ENCODE measurements around the gene SMAD6.

Gene SMAD6

DNA sequence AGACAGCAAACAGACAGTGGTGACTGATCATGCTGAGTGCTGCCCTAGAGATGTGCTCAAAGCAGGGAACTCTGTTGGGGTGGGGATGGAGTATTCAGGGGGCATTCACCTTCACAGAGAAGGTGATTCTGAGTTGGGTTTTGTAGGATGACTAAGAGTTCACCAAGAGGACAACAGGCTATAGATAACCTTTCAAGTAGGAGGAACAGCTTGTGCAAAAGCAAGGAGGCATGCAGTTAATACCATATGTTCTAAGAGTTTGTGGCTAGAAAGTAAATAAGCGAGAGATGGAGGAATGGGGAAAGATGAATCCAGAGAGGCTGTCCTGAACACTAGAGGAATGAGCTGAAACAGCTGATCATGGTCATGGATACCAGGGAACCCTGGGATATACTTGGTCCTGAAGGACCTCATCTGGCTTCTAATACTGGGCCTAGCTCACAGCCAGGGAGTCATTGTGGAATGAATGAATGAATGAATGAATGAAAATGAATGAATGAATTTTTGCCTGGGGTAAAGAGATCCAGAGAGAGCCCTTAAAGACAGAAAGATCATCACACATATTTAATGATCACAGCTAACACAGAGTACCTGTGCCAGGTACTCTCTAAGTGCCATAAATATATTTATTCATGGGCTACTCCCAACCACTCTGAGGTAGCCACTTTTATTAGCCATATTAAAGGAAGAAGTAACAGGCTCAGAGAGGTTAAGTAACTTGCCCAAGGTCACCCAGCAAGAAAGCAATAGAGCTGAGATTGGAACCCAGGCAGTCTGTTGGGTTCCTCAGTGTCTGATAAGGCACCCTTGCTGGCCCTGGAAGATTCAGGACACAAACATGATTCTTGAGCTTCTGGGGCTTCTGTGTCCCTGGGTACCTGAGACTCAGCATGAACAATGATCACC lies 22.0 kb downstream of the SMAD6 start:
- Mint-ChIP-seq H3K27ac (no peak overlapping the region), H3K36me3 (ENCODE audit: low read depth) (no peaks in the 10 kb centered on the region), H3K27me3 (no peaks in the 10 kb centered on the region), H3K4me3 (no peak overlapping the region), H3K4me1 (ENCODE audit: low read depth) (peaks cover 25% of the 10 kb centered on the region), H3K9me3 (no peaks in the 10 kb centered on the region)
- intact Hi-C loops (cut with micrococcal nuclease): no loop called here

DNA sequence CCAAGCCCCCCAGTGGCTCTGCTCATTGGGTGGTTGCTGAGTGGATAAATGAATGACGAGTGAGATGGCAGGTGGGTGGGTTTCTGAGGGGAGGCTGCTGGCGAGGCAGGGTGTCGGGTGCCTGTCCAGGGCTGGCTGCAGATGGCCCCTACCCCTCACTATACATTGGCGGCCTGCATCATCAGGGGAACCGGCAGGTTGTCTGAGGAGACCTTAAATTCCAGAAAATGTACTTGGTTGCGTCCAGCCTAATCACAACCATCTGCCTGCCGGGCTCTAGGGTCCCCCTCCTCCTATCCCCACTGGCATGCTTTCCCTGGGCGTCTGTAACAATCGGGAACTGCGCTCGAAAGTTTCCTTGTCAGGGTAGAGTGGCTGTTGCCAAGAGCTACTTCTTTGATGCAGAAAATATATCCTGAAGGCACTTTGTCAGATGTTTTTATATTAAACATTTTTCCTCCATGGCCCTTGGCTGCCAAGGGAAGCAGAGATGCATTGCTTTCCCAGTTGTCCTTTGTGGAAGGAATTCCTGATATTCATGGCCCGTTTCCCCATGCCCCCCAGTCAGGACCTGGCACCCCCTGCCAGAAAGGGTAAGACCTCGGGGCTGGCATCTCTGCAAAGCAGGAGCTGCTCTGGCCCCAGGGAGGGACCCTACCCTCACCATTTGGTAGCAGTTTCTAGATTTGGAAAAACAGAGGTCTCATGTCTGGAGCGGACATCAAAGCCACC lies 22.9 kb downstream of the SMAD6 start:
- Mint-ChIP-seq H3K27me3 (no peaks in the 10 kb centered on the region), H3K4me3 (no peak overlapping the region), H3K4me1 (ENCODE audit: low read depth) (peaks cover 20% of the 10 kb centered on the region), H3K36me3 (ENCODE audit: low read depth) (no peaks in the 10 kb centered on the region), H3K9me3 (no peaks in the 10 kb centered on the region), H3K27ac (no peak overlapping the region)
- intact Hi-C loops (cut with micrococcal nuclease): no loop called here

DNA sequence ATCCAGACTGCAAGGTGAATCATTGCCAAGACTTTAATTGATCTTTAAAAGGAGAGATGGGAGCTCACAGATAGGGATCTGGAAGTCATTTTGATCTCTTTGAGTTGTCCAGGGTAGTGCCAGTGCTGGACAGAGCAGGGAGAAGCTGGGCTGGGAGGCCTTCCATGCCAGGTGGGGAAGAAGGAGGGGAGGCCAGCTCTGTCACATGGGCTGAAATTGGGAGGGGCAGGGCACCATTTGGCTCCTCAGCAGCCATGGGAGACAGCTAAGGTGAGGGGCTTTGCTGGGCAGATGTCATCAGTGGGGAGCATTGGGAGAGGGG lies 23.4 kb downstream of the SMAD6 start:
- Mint-ChIP-seq H3K4me3 (no peak overlapping the region), H3K27ac (no peak overlapping the region), H3K36me3 (ENCODE audit: low read depth) (no peaks in the 10 kb centered on the region), H3K4me1 (ENCODE audit: low read depth) (peaks cover 17% of the 10 kb centered on the region), H3K9me3 (no peaks in the 10 kb centered on the region), H3K27me3 (no peaks in the 10 kb centered on the region)
- intact Hi-C loops (cut with micrococcal nuclease): no loop called here

DNA sequence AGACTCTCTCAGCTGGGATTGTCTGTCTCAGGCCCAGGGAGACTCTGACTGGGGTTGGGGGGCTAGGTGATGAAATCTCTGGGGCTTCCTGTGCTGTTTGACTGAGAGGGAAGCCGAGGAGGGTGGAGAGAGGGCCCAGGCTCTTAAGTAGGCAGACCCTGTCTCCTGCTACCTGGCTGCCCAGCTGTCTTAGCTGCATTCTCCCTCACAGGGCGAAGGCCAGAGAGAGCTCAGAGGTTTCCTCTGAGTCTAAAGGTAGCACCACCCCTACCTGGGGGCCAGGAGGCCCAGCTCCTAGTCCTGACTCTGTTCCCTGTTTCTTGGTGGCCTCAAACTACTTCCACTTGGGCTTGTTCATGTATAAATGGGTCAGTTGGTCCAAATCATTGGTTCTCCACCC lies 24.4 kb downstream of the SMAD6 start:
- intact Hi-C loops (cut with micrococcal nuclease): no loop called here
- H3K9me3 Mint-ChIP-seq: no peaks in the 10 kb centered on the region
- no peaks in the 10 kb centered on the region for H3K36me3 Mint-ChIP-seq (ENCODE audit: low read depth)
- H3K27me3 Mint-ChIP-seq: no peaks in the 10 kb centered on the region
- no peak overlapping the region for H3K4me3 Mint-ChIP-seq
- no peak overlapping the region for H3K27ac Mint-ChIP-seq
- peaks cover 13% of the 10 kb centered on the region for H3K4me1 Mint-ChIP-seq (ENCODE audit: low read depth)

DNA sequence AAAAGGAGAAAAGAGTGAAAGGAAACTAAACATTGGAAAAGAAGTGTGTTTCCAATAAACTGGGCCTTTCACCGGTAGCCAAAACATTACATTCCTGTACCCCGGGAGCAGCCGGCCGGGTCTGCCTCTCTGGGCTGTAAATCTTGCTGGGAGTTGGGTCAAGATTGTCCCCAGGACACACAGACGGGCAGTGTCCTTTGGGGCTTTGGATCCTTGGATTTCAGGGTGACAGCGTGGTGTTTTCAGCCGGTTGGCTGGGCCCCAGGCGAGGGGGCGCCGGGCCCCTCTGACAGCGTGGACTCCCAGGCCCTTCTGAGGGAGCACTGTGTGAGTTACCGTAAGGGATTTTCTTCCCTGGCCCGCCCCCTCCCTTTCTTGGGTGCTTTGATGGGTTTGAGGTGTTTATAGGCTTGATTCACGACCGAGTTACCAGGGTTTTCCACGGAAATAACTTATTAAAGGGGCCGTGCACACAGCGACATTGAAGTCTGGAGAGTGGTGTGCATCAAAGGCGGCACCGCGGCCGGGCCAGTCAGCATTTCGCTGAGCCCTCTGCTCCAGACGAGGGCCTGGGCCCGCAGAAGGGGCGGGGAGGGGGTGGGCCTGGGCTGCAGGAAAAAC lies 27.4 kb downstream of the SMAD6 start:
- Mint-ChIP-seq H3K9me3 (no peaks in the 10 kb centered on the region), H3K27ac (no peak overlapping the region), H3K4me1 (ENCODE audit: low read depth) (peaks cover 8% of the 10 kb centered on the region), H3K36me3 (ENCODE audit: low read depth) (no peaks in the 10 kb centered on the region), H3K4me3 (no peak overlapping the region), H3K27me3 (no peaks in the 10 kb centered on the region)
- intact Hi-C loops (cut with micrococcal nuclease): no loop called here

DNA sequence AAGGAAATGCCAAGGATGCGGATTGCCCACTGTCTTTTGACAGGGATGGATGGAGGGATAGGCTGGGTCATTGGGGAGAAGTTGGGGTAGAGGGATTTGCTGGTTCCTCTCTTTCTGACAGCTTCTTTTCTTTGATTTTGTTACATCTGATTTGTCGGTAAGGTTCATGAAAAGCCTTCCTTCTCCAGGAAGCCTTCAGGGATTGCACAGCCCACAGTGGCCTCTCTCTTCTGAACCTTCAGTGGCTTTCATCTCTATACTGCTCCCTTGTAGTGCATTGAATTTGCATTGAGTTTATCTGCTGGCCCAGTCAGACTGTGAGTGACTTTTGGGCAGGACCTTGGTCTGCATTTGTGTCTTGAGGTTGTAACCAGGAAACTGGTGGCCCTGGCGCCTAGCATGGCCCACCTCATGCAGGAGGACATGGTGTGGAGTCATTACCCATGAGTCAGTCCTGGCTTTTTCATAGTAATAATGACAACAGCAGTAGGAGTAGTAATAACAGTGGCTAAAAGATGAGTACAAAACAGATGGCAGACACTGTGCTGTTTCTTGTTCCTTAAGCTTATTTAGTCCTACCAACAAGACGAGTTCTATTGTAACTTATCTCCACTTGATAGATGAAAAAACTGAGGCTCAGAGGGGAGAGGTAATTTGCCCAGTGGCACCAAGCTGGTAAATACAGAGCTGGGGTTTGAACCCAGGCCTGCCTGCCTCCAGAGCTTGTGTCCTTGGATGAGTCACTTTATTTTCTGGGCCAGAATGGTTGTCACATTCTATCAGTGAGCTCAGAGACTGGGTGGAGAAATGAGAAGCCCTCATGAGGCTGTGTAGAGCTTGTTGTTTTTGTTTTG lies 28.4 kb downstream of the SMAD6 start:
- intact Hi-C loops (cut with micrococcal nuclease): no loop called here
- H3K4me1 Mint-ChIP-seq (ENCODE audit: low read depth): peaks cover 8% of the 10 kb centered on the region
- no peak overlapping the region for H3K4me3 Mint-ChIP-seq
- no peaks in the 10 kb centered on the region for H3K27me3 Mint-ChIP-seq
- H3K27ac Mint-ChIP-seq: no peak overlapping the region
- H3K36me3 Mint-ChIP-seq (ENCODE audit: low read depth): no peaks in the 10 kb centered on the region
- no peaks in the 10 kb centered on the region for H3K9me3 Mint-ChIP-seq

DNA sequence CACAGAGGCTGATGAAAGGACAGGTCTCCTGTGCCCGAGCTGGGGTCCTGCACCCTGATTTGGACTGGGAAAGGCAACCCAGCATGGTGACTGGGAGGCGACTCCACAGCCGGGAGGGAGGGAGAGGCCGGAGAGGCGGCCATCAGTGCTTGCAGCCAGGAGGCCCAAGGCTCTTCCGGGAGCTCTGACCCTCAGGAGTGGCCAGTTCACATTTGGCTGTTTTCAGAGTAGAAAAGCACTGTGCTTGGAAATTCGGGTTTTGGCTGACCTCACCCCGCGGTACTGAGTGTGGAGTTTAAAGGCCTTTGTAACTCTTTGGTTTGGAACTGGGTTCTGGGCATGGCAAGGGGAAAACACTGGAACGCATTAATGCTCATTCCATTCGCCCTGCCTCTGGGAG lies 31.9 kb downstream of the SMAD6 start:
- no peaks in the 10 kb centered on the region for H3K9me3 Mint-ChIP-seq
- H3K27me3 Mint-ChIP-seq: no peaks in the 10 kb centered on the region
- no peaks in the 10 kb centered on the region for H3K36me3 Mint-ChIP-seq (ENCODE audit: low read depth)
- H3K4me3 Mint-ChIP-seq: no peak overlapping the region
- H3K4me1 Mint-ChIP-seq (ENCODE audit: low read depth): peaks cover 18% of the 10 kb centered on the region
- H3K27ac Mint-ChIP-seq: no peak overlapping the region
- intact Hi-C loops (cut with micrococcal nuclease): no loop called here

DNA sequence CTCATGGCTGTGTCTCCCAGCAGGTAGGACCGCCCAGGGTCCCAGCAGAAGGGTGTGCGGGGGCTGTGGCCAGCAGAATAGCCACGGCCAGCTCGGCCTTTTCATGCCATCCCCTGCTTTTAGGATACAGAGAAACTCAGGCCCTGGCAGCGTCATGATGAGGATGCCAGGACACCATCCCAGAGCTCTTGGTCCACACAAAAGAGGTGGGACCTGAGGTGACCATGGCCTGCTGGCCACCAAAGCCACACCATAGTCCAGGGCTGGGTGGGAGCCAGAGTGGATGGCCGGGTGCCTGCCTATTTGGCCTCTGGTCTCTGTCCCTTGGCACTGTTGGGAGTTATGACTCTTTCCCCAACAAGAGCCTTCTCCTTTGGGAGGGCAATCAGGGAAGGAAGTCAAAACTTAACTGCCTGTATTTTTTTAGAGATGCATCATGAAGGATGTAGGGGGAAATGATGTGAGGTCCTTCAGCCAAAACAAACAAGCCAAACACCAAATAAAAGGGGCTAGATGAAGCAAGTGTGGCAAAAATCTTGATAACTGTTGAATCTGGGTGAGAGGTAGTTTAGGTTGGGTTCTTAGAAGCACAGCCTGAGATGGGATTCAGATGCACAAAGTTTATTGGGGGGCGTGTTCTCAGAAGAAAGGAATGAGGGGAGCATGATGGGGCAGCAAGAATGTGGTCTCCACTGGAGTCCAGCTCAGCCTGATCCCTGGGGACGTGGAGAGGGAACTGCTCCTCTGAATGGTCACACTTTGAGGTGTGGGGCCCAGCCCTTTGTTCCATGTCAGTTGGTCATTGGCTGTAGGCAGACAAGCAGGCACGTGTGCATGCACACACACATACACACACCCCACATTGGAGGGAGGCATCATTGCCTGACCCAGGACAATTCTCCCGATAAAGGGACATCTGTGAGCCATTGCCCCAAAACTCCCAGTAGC lies 33.2 kb downstream of the SMAD6 start:
- Mint-ChIP-seq H3K4me1 (ENCODE audit: low read depth) (peaks cover 18% of the 10 kb centered on the region), H3K27ac (no peak overlapping the region), H3K27me3 (no peaks in the 10 kb centered on the region)

DNA sequence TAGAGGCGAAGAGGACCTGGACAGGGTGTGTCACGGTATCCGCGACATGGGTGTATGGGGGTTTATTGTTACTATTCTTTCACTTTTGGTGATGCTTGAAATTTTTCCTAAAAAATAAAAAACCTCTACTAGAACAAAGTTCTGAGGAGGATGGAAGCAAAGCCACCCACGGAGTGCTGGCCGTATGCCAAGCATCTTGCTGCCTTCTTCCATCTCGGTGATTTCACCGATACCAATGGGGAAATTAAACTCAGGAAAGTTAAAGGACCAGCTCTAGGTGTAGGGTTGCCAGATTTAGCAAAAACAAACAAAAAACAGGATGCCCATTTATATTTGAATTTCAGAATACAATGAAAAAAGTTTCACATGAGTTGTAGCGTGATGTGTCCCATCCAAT lies 33.9 kb downstream of the SMAD6 start:
- Mint-ChIP-seq H3K4me1 (ENCODE audit: low read depth) (peaks cover 12% of the 10 kb centered on the region), H3K36me3 (ENCODE audit: low read depth) (no peaks in the 10 kb centered on the region), H3K4me3 (no peak overlapping the region), H3K9me3 (no peaks in the 10 kb centered on the region), H3K27ac (no peak overlapping the region), H3K27me3 (no peaks in the 10 kb centered on the region)
- intact Hi-C loops (cut with micrococcal nuclease): no loop called here

More for the DNA sequence above, 33.2 kb downstream of the SMAD6 start:
- H3K9me3 Mint-ChIP-seq: no peaks in the 10 kb centered on the region
- no peaks in the 10 kb centered on the region for H3K36me3 Mint-ChIP-seq (ENCODE audit: low read depth)
- no peak overlapping the region for H3K4me3 Mint-ChIP-seq
- intact Hi-C loops (cut with micrococcal nuclease): no loop called here

DNA sequence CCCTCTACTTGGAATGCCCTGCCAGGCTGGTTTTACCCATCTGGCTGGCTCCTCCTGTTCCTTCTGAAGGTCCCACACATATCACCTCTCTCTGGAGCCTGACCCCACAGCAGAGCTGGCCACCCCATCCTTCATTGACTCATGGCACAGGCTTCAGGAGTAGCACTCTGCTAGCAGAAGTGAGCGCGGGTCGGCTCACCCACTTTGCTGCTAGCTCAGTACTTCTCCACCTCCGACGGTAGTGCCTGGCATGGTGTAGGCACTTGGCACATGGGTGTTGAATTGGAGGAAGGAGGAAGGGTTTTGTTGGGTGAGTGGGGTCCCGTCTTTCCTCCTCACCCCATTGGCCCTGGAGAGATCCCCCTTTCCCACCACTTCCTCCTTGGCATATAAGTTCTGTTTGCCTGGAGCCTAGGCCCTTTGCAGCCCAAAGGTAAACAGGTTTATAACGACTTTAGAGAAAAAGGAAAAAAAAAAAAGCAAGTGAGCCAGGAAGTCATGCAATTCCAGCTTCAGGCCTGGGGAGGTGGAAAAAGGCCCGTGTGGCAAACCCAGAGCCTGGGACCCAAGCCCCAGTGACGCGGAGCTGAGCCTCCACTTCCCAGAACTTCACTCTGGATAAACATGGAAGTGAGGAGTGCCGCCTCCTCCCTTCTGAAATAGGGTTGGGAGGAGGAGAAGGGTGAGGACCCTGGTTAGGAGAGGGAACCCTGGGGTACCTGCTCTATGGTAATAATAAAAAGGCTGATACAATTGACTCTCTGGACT lies 35.4 kb downstream of the SMAD6 start:
- H3K36me3 Mint-ChIP-seq (ENCODE audit: low read depth): no peaks in the 10 kb centered on the region
- intact Hi-C loops (cut with micrococcal nuclease): no loop called here
- H3K4me3 Mint-ChIP-seq: no peak overlapping the region
- no peak overlapping the region for H3K27ac Mint-ChIP-seq
- H3K4me1 Mint-ChIP-seq (ENCODE audit: low read depth): peaks cover 11% of the 10 kb centered on the region
- H3K27me3 Mint-ChIP-seq: no peaks in the 10 kb centered on the region
- no peaks in the 10 kb centered on the region for H3K9me3 Mint-ChIP-seq

DNA sequence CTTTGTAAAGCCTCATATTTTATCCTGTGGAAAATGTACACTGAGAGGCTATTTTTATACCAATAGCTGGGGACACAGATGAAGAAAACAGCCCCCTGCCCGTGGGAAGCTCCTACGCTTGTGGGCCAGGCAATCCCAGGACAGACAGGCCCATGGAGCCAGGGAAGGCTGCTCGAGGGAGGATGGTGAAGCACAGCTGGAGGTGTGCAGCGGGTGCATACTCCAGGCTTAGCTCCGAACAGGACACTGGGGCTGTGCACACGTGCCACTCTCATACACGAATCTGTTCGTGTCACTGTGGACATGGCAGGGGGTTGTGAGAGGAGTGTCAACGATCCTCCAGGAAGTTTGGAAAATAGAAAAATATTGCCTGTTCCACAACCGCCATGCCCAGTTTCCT lies 36.1 kb downstream of the SMAD6 start:
- no peak overlapping the region for H3K27ac Mint-ChIP-seq
- no peaks in the 10 kb centered on the region for H3K36me3 Mint-ChIP-seq (ENCODE audit: low read depth)
- H3K27me3 Mint-ChIP-seq: no peaks in the 10 kb centered on the region
- intact Hi-C loops (cut with micrococcal nuclease): no loop called here
- no peak overlapping the region for H3K4me3 Mint-ChIP-seq
- peaks cover 11% of the 10 kb centered on the region for H3K4me1 Mint-ChIP-seq (ENCODE audit: low read depth)
- no peaks in the 10 kb centered on the region for H3K9me3 Mint-ChIP-seq

DNA sequence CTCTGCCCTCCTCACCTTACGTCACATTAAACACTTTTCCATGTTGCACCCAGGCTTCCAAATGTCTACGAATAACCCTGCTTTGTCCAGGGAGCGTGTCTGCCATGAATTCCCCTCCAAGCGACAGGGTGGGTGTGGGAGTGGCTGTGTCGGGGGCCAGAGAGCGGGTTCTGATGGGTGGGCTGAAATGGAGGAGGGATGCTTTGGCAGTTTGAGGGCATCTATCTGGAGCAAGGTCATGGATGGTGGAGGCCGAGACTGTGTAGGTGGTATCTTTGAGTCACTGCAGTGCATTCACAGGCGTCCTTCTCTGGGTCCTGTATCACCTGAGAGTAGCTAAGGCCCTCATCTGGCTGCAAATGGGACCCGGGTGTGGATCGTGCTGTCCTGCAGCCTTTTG lies 36.6 kb downstream of the SMAD6 start:
- intact Hi-C loops (cut with micrococcal nuclease): no loop called here
- Mint-ChIP-seq H3K9me3 (no peaks in the 10 kb centered on the region), H3K27me3 (no peaks in the 10 kb centered on the region), H3K4me1 (ENCODE audit: low read depth) (peaks cover 11% of the 10 kb centered on the region), H3K36me3 (ENCODE audit: low read depth) (no peaks in the 10 kb centered on the region), H3K27ac (no peak overlapping the region), H3K4me3 (no peak overlapping the region)
